ENCODE data around the gene ARHGAP25.

The ARHGAP25 gene

GRCh38 chr2:68860111-68860510 lies 125.5 kb downstream of the ARHGAP25 start:
- Mint-ChIP-seq H3K4me3 (no peak overlapping the region), H3K4me1 (peaks cover 14% of the 10 kb centered on the region), H3K36me3 (ENCODE audit: insufficient read depth) (no peaks in the 10 kb centered on the region), H3K27me3 (no peaks in the 10 kb centered on the region), H3K9me3 (no peaks in the 10 kb centered on the region), H3K27ac (ENCODE audit: low read depth) (no peak overlapping the region)
- no peak for ATAC-seq (replicated peaks; ENCODE audit: extremely low read depth, poor library complexity, severe bottlenecking)
- DNase-seq (ENCODE audit: low spot score in 2 of 2) = no peak

GRCh38 chr2:68861330-68861729 lies 126.7 kb downstream of the ARHGAP25 start:
- DNase-seq (ENCODE audit: low spot score in 2 of 2) (no peak), ATAC-seq (replicated peaks; ENCODE audit: extremely low read depth, poor library complexity, severe bottlenecking) (no peak)
- no peaks in the 10 kb centered on the region for H3K36me3 Mint-ChIP-seq (ENCODE audit: insufficient read depth)
- peaks cover 14% of the 10 kb centered on the region for H3K4me1 Mint-ChIP-seq
- H3K4me3 Mint-ChIP-seq = no peak overlapping the region
- no peak overlapping the region for H3K27ac Mint-ChIP-seq (ENCODE audit: low read depth)
- no peaks in the 10 kb centered on the region for H3K27me3 Mint-ChIP-seq
- no peaks in the 10 kb centered on the region for H3K9me3 Mint-ChIP-seq

GRCh38 chr2:68862889-68863288 lies 128.3 kb downstream of the ARHGAP25 start:
- Mint-ChIP-seq H3K9me3 (no peaks in the 10 kb centered on the region), H3K4me3 (no peak overlapping the region), H3K27me3 (no peaks in the 10 kb centered on the region), H3K27ac (ENCODE audit: low read depth) (no peak overlapping the region), H3K4me1 (peaks cover 14% of the 10 kb centered on the region), H3K36me3 (ENCODE audit: insufficient read depth) (no peaks in the 10 kb centered on the region)
- no peak for DNase-seq (ENCODE audit: low spot score in 2 of 2)
- no peak for ATAC-seq (replicated peaks; ENCODE audit: extremely low read depth, poor library complexity, severe bottlenecking)

GRCh38 chr2:68863996-68864395 lies 129.4 kb downstream of the ARHGAP25 start:
- H3K9me3 Mint-ChIP-seq = no peaks in the 10 kb centered on the region
- no peaks in the 10 kb centered on the region for H3K36me3 Mint-ChIP-seq (ENCODE audit: insufficient read depth)
- H3K27me3 Mint-ChIP-seq = no peaks in the 10 kb centered on the region
- ATAC-seq (replicated peaks; ENCODE audit: extremely low read depth, poor library complexity, severe bottlenecking) = no peak
- no peak for DNase-seq (ENCODE audit: low spot score in 2 of 2)
- no peak overlapping the region for H3K4me3 Mint-ChIP-seq
- peaks cover 9% of the 10 kb centered on the region for H3K4me1 Mint-ChIP-seq
- no peak overlapping the region for H3K27ac Mint-ChIP-seq (ENCODE audit: low read depth)

- DNase-seq (ENCODE audit: low spot score in 2 of 2) (no peak), ATAC-seq (replicated peaks; ENCODE audit: extremely low read depth, poor library complexity, severe bottlenecking) (no peak)
- Mint-ChIP-seq H3K4me1 (peaks cover under 1% of the 10 kb centered on the region), H3K27ac (ENCODE audit: low read depth) (no peak overlapping the region), H3K9me3 (no peaks in the 10 kb centered on the region), H3K4me3 (no peak overlapping the region), H3K36me3 (ENCODE audit: insufficient read depth) (no peaks in the 10 kb centered on the region), H3K27me3 (no peaks in the 10 kb centered on the region)
These were observed 130.5 kb downstream of the ARHGAP25 start for GRCh38 chr2:68865108-68865507.

GRCh38 chr2:68870215-68870614 lies 135.6 kb downstream of the ARHGAP25 start:
- no peaks in the 10 kb centered on the region for H3K9me3 Mint-ChIP-seq
- H3K4me1 Mint-ChIP-seq = no peaks in the 10 kb centered on the region
- no peak overlapping the region for H3K27ac Mint-ChIP-seq (ENCODE audit: low read depth)
- DNase-seq (ENCODE audit: low spot score in 2 of 2) (no peak), ATAC-seq (replicated peaks; ENCODE audit: extremely low read depth, poor library complexity, severe bottlenecking) (no peak)
- H3K27me3 Mint-ChIP-seq = no peaks in the 10 kb centered on the region
- H3K36me3 Mint-ChIP-seq (ENCODE audit: insufficient read depth) = no peaks in the 10 kb centered on the region
- no peak overlapping the region for H3K4me3 Mint-ChIP-seq

- H3K27ac Mint-ChIP-seq (ENCODE audit: low read depth) = no peak within 1 kb of the TSS
- H3K4me1 Mint-ChIP-seq = no peaks in the 10 kb centered on the region
- H3K27me3 Mint-ChIP-seq = no peaks in the 10 kb centered on the region
- no peak for ATAC-seq (replicated peaks; ENCODE audit: extremely low read depth, poor library complexity, severe bottlenecking)
- no peak for DNase-seq (ENCODE audit: low spot score in 2 of 2)
- no peaks in the 10 kb centered on the region for H3K36me3 Mint-ChIP-seq (ENCODE audit: insufficient read depth)
- H3K9me3 Mint-ChIP-seq = no peaks in the 10 kb centered on the region
- no peak within 1 kb of the TSS for H3K4me3 Mint-ChIP-seq
These were observed 136.7 kb downstream of the ARHGAP25 start, which contains the start of gene BMP10 for GRCh38 chr2:68871159-68871764. BMP10 (minus strand) TSS chr2:68871397; CDS start chr2:68871358, 39 bp downstream.

All from central memory CD8-positive, alpha-beta T cell (primary cell).